Epithelial cell of esophagus (primary cell): ENCODE data around the gene CMA1.
"Not testable (repeated sequence)": the region's sequence is repeated elsewhere in the genome, so short reads cannot be mapped to it uniquely, and the experiment has no call there.

Source experiments
- DNase-seq: peaks from one replicate; pipeline ENCODE4 v3.0.0; 2010; ENCODE audit warnings: low read depth
- H3K4me3 ChIP-seq: 2 replicates; pipeline ENCODE4 v1.5.1; 2011; ENCODE audit warnings: mild to moderate bottlenecking, low read length, control low read depth
- CTCF ChIP-seq: IDR thresholded peaks from 2 replicates; pipeline ENCODE4 v1.5.1; 2011; ENCODE audit warnings: low read depth, mild to moderate bottlenecking, low read length, control low read depth, inconsistent platforms; ENCODE audit not compliant: insufficient read depth; ENCODE audit errors: missing control alignments

The CMA1 gene

GRCh38 chr14:24481622-24482324 is 26.3 kb downstream of the CMA1 start:
- DNase-seq: peak; percentile 57
- TF ChIP-seq CTCF: peak; percentile 92
- H3K4me3 ChIP-seq: no peak overlapping the region

- not testable (repeated sequence) for H3K4me3 ChIP-seq, DNase-seq
Observed at GRCh38 chr14:24479999-24480398, 28.1 kb downstream of the CMA1 start.

- no peak overlapping the region for H3K4me3 ChIP-seq
- no peak for TF ChIP-seq CTCF
- no peak for DNase-seq
Observed at GRCh38 chr14:24475261-24475660, 32.8 kb downstream of the CMA1 start.

- no peak for DNase-seq
- H3K4me3 ChIP-seq: no peak overlapping the region
- TF ChIP-seq CTCF: no peak
Observed at GRCh38 chr14:24473211-24473610, 34.9 kb downstream of the CMA1 start.

GRCh38 chr14:24470450-24470849 is 37.6 kb downstream of the CMA1 start:
- not testable (repeated sequence) for DNase-seq, H3K4me3 ChIP-seq

- no peak overlapping the region for H3K4me3 ChIP-seq
- TF ChIP-seq CTCF: no peak
- no peak for DNase-seq
Observed at GRCh38 chr14:24465805-24466204, 42.3 kb downstream of the CMA1 start.

- no peak overlapping the region for H3K4me3 ChIP-seq
- no peak for DNase-seq
- TF ChIP-seq CTCF: no peak
Observed at GRCh38 chr14:24465368-24465767, 42.7 kb downstream of the CMA1 start.

- TF ChIP-seq CTCF: no peak
- H3K4me3 ChIP-seq: no peak overlapping the region
- DNase-seq: no peak
Observed at GRCh38 chr14:24463884-24464785, 43.9 kb downstream of the CMA1 start.
